ENCODE results near the gene ARGLU1.

The ARGLU1 gene

DNA sequence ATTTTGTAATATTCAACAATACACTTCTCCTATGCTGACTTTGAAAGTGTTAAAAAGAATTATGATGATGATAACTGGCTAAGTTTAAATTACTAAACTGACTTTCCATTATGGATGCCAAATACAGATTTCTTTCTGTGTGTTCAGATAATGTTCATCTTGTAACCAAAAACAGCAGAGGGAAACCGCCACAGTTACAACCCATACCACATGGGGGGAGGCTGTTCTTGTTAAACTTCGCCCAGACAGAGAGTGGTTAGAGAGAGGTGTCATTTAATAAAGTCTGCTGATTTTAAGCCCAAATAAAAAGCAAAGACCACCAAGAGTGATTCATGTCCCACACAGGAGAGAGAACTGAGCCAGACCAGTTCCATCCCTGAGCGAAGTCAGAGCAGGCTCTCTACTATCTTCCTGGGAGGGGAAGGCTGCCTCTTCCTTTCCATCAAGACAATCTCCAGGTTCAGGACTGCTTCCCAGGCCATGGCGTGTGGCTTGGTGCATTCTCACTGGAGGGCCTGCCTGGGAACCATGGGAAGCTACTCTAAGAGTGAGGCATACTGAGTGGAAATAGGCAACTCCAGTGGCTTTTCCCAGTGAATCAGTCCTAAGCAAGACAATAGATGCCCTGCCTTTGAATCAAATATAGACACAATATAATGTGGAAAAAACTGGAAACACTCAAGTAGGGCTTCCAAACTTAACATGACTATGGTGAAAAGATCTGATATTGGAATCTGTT is 50.7 kb downstream of the ARGLU1 start:
- TF ChIP-seq, protein P1, sequence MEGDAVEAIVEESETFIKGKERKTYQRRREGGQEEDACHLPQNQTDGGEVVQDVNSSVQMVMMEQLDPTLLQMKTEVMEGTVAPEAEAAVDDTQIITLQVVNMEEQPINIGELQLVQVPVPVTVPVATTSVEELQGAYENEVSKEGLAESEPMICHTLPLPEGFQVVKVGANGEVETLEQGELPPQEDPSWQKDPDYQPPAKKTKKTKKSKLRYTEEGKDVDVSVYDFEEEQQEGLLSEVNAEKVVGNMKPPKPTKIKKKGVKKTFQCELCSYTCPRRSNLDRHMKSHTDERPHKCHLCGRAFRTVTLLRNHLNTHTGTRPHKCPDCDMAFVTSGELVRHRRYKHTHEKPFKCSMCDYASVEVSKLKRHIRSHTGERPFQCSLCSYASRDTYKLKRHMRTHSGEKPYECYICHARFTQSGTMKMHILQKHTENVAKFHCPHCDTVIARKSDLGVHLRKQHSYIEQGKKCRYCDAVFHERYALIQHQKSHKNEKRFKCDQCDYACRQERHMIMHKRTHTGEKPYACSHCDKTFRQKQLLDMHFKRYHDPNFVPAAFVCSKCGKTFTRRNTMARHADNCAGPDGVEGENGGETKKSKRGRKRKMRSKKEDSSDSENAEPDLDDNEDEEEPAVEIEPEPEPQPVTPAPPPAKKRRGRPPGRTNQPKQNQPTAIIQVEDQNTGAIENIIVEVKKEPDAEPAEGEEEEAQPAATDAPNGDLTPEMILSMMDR (conservative IDR thresholded peaks at IDR 0.05; ENCODE audit: low read length): no peak

DNA sequence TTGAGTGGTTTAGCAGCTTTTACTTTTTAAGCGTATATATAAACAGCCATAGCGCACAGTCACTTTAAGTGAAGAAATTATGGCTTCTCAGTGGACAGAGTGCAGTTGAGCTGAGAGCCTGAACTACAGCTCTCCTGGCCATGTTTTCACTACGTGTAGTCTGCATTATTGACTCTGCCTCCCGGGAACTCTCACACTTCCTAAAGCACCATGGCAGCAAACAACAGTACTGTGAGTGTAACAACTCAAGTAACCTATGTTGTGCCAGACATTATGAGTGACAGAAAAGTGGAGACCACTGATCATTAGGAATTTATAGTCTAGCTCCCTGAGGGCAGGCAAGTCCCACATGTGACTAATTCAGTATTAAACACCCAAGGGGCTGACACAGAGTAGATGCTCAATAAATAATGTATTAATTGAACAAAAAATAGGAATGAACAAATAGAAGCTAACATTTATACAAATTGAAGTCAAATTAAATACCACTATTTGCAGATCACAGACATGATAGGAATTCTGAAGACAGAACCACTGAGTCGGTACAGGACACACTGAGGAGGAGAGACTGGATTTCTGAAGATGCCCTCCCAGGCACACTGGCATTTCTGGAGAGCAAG is 52.2 kb downstream of the ARGLU1 start:
- TF ChIP-seq, protein P1 (conservative IDR thresholded peaks at IDR 0.05; ENCODE audit: low read length): no peak

More for the DNA sequence above, 50.7 kb downstream of the ARGLU1 start:
- no peak for DNase-seq (ENCODE audit: low read depth)
- no peak overlapping the region for H3K4me3 ChIP-seq (ENCODE audit: low read length)

DNA sequence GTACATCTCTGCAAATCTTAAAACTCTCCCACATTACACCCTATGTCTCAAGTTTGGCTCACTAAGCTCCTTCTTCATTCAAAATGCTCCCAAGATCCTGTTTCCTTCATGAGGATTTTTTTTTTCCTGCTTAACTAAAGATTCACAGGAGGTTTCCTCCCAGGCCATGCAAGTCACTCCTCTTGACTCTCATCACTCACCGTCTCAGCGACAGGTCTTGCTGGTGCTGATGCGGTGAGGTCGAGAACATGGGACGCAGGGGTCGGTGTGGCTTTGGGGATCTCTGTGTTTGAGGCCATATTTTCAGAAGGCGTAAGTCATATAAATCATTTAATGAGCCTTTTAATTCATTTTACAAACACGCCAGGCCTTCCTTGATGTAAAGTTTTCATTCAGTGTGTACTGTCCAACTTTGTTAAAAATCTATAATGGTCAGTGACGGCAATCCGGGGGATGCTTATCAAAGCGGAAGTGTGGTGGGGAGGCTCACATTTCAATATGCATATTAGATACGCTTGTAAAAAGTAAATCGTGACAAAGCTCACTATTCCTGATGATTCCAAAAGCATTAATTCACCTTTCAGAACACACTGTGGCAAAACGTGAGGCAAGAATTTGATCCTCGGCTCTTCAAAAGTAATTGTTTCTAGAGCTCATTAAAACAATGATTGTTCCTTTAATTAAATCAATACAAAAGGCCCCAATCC is 52.9 kb downstream of the ARGLU1 start:
- TF ChIP-seq, protein P1 (conservative IDR thresholded peaks at IDR 0.05; ENCODE audit: low read length): no peak
- H3K4me3 ChIP-seq (ENCODE audit: low read length): no peak overlapping the region
- DNase-seq (ENCODE audit: low read depth): no peak

More for the DNA sequence above, 52.2 kb downstream of the ARGLU1 start:
- DNase-seq (ENCODE audit: low read depth): no peak
- no peak overlapping the region for H3K4me3 ChIP-seq (ENCODE audit: low read length)

DNA sequence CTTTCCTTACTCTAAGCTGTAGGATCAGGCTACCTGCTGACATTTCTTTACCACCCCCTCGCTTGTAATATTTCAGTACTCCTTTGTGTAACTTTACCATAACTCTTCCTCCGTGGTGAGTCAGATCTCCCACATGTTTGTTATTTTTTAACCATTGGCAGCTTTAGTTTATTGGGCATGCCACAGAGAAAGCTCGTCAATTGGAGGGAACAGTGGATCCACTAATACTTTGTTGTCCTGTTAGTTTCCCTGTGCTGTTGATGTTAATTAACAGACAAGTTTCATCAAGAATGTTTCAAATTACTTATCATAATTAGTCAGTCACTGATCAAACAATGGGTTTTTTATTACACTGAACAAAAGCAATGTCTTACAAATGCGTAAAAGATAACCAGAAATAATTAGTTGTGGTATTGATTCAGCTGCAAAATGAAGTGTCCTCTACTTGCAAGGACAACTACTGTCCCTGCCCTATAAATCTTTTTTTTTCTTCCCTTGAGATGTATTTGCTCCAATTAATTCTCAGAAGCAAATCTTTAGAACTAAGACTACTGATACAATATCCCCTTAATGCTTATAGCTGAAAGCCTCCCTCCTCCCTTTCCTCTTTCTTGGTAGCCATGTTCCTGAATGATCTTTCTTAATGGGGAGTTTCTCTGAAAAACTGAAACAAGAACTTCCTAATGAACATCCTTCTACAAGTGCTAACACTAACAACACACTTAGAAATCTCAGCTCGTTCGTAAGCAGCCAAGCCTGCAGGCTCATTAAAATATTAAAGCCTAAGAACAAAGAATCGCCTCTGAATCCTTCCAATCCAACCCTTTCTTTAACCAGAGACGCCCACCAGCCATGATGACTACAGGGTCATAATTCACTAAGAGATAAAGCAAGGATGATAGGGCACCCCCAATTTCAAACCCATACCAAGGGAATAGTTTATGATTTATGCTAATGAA is 54.6 kb downstream of the ARGLU1 start:
- TF ChIP-seq, protein P1 (conservative IDR thresholded peaks at IDR 0.05; ENCODE audit: low read length): no peak
- DNase-seq (ENCODE audit: low read depth): no peak
- no peak overlapping the region for H3K4me3 ChIP-seq (ENCODE audit: low read length)

DNA sequence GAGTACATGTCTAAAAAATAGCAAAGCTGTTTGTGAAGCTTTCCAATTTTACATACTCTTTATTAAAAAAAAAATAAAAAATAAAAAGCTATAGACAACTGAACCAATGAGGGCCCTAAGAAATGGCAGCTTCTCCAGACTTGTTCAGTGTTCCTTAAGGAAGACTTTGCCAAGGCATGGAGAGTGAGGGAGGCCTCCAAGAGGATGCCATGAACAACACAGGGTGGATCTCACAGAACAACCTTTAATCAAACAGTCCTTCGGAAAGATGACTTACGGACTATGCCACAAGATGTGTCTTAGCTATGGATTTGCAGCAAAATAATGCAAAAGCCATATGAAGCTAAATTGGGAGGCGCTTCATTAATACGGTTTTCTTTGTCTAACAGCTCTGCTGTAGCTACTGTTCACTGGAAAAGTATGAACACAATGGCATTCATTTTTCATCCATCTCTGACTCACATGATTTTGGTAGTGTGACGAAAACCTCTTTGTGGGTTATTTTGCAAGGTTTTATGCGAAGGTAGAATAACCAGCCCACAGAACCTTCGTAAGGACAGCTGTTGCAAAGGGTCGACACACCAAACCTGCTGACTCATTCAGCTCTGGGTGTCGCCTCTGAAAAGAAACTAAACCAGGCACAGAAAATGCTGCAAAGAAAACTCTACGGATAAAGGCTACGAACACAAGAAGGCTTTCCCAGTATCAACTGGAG is 60.2 kb downstream of the ARGLU1 start:
- DNase-seq (ENCODE audit: low read depth): peak; percentile 95
- H3K4me3 ChIP-seq (ENCODE audit: low read length): peak overlapping the region; percentile 36
- TF ChIP-seq, protein P1 (conservative IDR thresholded peaks at IDR 0.05; ENCODE audit: low read length): no peak

DNA sequence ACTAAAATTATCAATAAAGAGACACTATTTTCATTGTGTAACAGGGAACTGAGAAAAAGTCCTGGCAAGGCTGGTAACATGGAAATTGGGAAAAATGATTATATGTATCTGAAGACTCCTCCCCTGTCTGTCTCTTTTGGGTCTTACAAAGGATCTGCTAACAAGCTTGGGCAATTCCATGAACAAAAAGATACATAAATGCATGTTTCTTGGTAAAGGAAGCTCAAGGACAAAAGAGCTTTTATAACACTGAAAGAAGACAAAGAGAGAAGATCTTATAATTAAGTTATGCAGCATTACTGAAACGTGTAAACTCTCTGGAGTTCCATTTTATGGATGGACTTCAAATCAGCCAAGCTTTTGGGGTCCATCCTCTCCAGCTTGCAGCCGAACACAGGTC is 61.7 kb downstream of the ARGLU1 start:
- DNase-seq (ENCODE audit: low read depth): no peak
- TF ChIP-seq, protein P1 (conservative IDR thresholded peaks at IDR 0.05; ENCODE audit: low read length): no peak
- no peak overlapping the region for H3K4me3 ChIP-seq (ENCODE audit: low read length)

Data from AG10803 (cell line).